HepG2 (cell line): Measurements from ENCODE around the gene EEIG1. TPM values are rescaled to one million over a fixed set of nuclear protein-coding genes. Genes with fewer than 3 reads are reported as not detected.

ENCODE experiments used
- ATAD3A ChIP-seq: sonication (generic); formaldehyde crosslinking; IDR thresholded peaks from 2 replicates; pipeline ENCODE4 v1.4.0; 2020; ENCODE audit warnings: missing genetic modification reagents
- PAX8 ChIP-seq: sonication (generic); formaldehyde crosslinking; IDR thresholded peaks from 2 replicates; pipeline ENCODE4 v1.8.0; 2022; ENCODE audit warnings: mild to moderate bottlenecking, missing genetic modification reagents, borderline replicate concordance
- ZNF318 ChIP-seq: sonication (generic); formaldehyde crosslinking; IDR thresholded peaks from 2 replicates; pipeline ENCODE4 v1.4.0; 2020; ENCODE audit warnings: mild to moderate bottlenecking, missing genetic modification reagents
- ZNF790 ChIP-seq: sonication (generic); formaldehyde crosslinking; IDR thresholded peaks from 2 replicates; pipeline ENCODE4 v1.8.0; 2022; ENCODE audit warnings: missing genetic modification reagents, mild to moderate bottlenecking, borderline replicate concordance
- polyA plus RNA-seq, 8 experiments: library from polyadenylated mRNA; depleted of rRNA in 3 of 8; stranded (reverse) in 7 of 8; unstranded in 1 of 8; fragments of >200 nt; fragmentation: Illumina TruSeq in 4 of 8; extraction: Trizol in 4 of 8; gene quantifications; 2 replicates each; pipeline versions ENCODE4 v1.2.1 to v1.2.3, GENCODE V29; 2011 to 2016; ENCODE audit warnings: low read depth in 4 of 8, missing spikeins in 1 of 8, mixed read lengths in 1 of 8; ENCODE audit not compliant: insufficient read depth in 1 of 8
- total RNA-seq, 5 experiments: library from RNA; depleted of rRNA; stranded (reverse); fragments of >200 nt; fragmentation: Illumina TruSeq; extraction: Trizol; gene quantifications; 2 replicates each; pipeline ENCODE4 v1.2.3, GENCODE V29; 2016; ENCODE audit warnings: low read depth in 1 of 5
- TF ChIP-seq, protein P1 (sequence below): sonication (generic); formaldehyde crosslinking; IDR thresholded peaks from 2 replicates; pipeline ENCODE4 v1.8.0; 2022; ENCODE audit warnings: missing genetic modification reagents, mild to moderate bottlenecking, moderate library complexity, borderline replicate concordance

Gene EEIG1
- total and polyA plus RNA-seq, 2 of the 13 experiments (the other 11 are each of a cell fraction or from before 2014, with no cell fraction given): 16.6 to 25.2 TPM

- TF ChIP-seq, protein P1, sequence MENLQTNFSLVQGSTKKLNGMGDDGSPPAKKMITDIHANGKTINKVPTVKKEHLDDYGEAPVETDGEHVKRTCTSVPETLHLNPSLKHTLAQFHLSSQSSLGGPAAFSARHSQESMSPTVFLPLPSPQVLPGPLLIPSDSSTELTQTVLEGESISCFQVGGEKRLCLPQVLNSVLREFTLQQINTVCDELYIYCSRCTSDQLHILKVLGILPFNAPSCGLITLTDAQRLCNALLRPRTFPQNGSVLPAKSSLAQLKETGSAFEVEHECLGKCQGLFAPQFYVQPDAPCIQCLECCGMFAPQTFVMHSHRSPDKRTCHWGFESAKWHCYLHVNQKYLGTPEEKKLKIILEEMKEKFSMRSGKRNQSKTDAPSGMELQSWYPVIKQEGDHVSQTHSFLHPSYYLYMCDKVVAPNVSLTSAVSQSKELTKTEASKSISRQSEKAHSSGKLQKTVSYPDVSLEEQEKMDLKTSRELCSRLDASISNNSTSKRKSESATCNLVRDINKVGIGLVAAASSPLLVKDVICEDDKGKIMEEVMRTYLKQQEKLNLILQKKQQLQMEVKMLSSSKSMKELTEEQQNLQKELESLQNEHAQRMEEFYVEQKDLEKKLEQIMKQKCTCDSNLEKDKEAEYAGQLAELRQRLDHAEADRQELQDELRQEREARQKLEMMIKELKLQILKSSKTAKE (CRISPR knock-in tag): peak; percentile 15; the same call in 1 of the 2 replicates
- TF ChIP-seq PAX8 (CRISPR knock-in tag): no peak
- TF ChIP-seq ZNF318 (CRISPR knock-in tag): no peak
- no peak for TF ChIP-seq ZNF790 (CRISPR knock-in tag)
- TF ChIP-seq ATAD3A: no peak
- TF ChIP-seq, all 625 proteins: peak for 63
Observed at GRCh38 chr9:127987103-127987614, 6.4 kb upstream of the EEIG1 start (continued).
